Gastroesophageal sphincter (tissue), 4 donors: Measurements from ENCODE around the gene EME2. TPM values are rescaled to one million over a fixed set of nuclear protein-coding genes. Genes with fewer than 3 reads are reported as not detected.

ENCODE experiments used
- ATAC-seq: fragments of 150-250 bp; one replicate; pipeline ENCODE4 v1.9.1; 2016; ENCODE audit warnings: mild to moderate bottlenecking, moderate library complexity
- H3K27ac ChIP-seq, 4 donors: fragments of 200-600 bp; sonication (generic) in 3 of 4; 1 replicate in 3 of 4; 2 replicates in 1 of 4; pipeline ENCODE4 v1.5.1; 2016 to 2019
- H3K27me3 ChIP-seq: fragments of 200-600 bp; sonication (generic); one replicate; pipeline ENCODE4 v1.5.1; 2019
- H3K36me3 ChIP-seq, 2 donors: fragments of 200-600 bp; sonication (generic); one replicate each; pipeline ENCODE4 v1.5.1; 2019; ENCODE audit warnings: control low read depth in 1 of 2
- H3K4me1 ChIP-seq, 3 donors: fragments of 200-600 bp; sonication (generic); 1 replicate in 2 of 3; 2 replicates in 1 of 3; pipeline ENCODE4 v1.5.1; 2016 to 2019; ENCODE audit warnings: control low read depth in 2 of 3
- H3K4me3 ChIP-seq, 2 donors: fragments of 200-600 bp; sonication (generic); one replicate each; pipeline ENCODE4 v1.5.1; 2019; ENCODE audit warnings: mild to moderate bottlenecking in 1 of 2, moderate library complexity in 1 of 2
- H3K9me3 ChIP-seq, 3 donors: fragments of 200-600 bp; sonication (generic); one replicate each; pipeline ENCODE4 v1.5.1; 2017 to 2019; ENCODE audit warnings: control low read depth in 2 of 3
- EP300 ChIP-seq: sonication (generic); formaldehyde crosslinking; IDR thresholded peaks from one replicate; pipeline ENCODE4 v1.6.1; 2017; ENCODE audit warnings: antibody characterized with exemption, mild to moderate bottlenecking
- POLR2A ChIP-seq, 2 donors: fragments of 450-650 bp; IDR thresholded peaks; one replicate each; pipeline ENCODE4 v1.6.1; 2017; ENCODE audit warnings: antibody characterized with exemption in 2 of 2, mild to moderate bottlenecking in 2 of 2, moderate library complexity in 1 of 2
- POLR2AphosphoS5 ChIP-seq: sonication (generic); formaldehyde crosslinking; IDR thresholded peaks from one replicate; pipeline ENCODE4 v1.6.1; 2017; ENCODE audit warnings: antibody characterized with exemption
- WGBS, 2 donors: methylation state at CpG; one replicate each; pipeline ENCODE4 v1.1.5; 2018; ENCODE audit warnings: low coverage in 1 of 2; 5-methylcytosine and 5-hydroxymethylcytosine counted together
- total RNA-seq, 4 donors: library from RNA; depleted of rRNA; stranded (reverse); fragments of >200 nt; gene quantifications; one replicate each; pipeline ENCODE4 v1.1.0, GENCODE V29; 2016
- TF ChIP-seq, protein P1 (sequence below), 4 experiments: fragments of 200-600 bp in 2 of 4; fragments of 450-650 bp in 2 of 4; sonication (generic) in 1 of 4; IDR thresholded peaks; one replicate each; pipeline ENCODE4 v1.5.1; 2017 to 2019; ENCODE audit warnings: antibody characterized with exemption in 4 of 4, mild to moderate bottlenecking in 2 of 4, moderate library complexity in 2 of 4

EME2 gene
- total RNA-seq, 4 donors from 2014 or later, result 4.6 to 20.4 (median 7.7) TPM

DNA sequence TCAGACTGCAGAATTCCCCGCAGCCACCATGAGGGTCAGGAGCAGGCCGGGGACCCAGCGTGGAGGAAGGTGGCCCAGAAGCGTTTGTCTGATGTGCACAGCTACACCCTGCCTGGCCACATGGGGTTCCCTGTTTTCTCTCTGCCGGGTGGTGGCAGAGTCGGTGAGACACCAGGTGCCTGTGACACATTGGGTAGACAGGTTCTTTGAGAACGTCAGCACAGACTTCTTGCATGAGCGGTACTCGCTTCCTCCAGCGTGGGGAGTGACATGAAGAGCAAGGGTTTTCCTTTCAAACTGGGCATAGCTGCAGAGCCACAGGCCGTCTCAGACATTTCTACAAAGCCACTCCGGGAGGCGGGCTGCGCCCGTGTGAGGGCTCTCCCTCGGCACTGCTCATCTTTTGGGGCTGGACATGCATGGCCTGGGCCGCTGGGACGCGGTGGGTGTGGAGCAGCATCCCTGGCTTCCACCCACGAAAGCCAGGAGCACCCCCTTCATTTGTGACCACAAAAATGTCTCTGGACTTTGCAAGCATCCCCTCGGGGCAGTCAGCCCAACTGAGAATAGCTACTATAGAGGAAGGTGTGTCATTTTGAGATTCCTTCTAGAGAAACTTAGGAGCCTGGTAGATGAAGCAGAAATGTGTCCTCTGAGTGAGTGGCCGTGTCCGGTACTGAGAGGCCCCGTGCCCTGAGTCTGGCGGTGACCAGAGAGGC, 27.3 kb upstream of the EME2 start:
- Histone ChIP-seq H3K4me3 (no peak overlapping the region), H3K27ac (no peak overlapping the region), H3K27me3 (no peaks in the 10 kb centered on the region), H3K36me3 (peaks cover 0 to 98% of the 10 kb centered on the region in 2 donors), H3K4me1 (no peaks in the 10 kb centered on the region), H3K9me3 (no peaks in the 10 kb centered on the region)
- WGBS, 2 donors, result 33% methylated on average over 1 of the region's 25 CpGs; no CpG with 5 or more reads in 1 of the 2 donors
- TF ChIP-seq POLR2A (IDR thresholded peaks at IDR 0.05) (no peak), EP300 (no peak), POLR2AphosphoS5 (no peak)
- TF ChIP-seq, protein P1, sequence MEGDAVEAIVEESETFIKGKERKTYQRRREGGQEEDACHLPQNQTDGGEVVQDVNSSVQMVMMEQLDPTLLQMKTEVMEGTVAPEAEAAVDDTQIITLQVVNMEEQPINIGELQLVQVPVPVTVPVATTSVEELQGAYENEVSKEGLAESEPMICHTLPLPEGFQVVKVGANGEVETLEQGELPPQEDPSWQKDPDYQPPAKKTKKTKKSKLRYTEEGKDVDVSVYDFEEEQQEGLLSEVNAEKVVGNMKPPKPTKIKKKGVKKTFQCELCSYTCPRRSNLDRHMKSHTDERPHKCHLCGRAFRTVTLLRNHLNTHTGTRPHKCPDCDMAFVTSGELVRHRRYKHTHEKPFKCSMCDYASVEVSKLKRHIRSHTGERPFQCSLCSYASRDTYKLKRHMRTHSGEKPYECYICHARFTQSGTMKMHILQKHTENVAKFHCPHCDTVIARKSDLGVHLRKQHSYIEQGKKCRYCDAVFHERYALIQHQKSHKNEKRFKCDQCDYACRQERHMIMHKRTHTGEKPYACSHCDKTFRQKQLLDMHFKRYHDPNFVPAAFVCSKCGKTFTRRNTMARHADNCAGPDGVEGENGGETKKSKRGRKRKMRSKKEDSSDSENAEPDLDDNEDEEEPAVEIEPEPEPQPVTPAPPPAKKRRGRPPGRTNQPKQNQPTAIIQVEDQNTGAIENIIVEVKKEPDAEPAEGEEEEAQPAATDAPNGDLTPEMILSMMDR (IDR thresholded peaks at IDR 0.05), result no peak
- ATAC-seq, result no peak

GRCh38 chr16:1745900-1746692, 26.5 kb upstream of the EME2 start:
- Histone ChIP-seq H3K36me3 (peaks cover 0 to 98% of the 10 kb centered on the region in 2 donors), H3K27ac (no peak overlapping the region), H3K4me3 (no peak overlapping the region), H3K9me3 (no peaks in the 10 kb centered on the region), H3K4me1 (no peaks in the 10 kb centered on the region), H3K27me3 (no peaks in the 10 kb centered on the region)
- ATAC-seq, result no peak
- TF ChIP-seq POLR2AphosphoS5 (no peak), POLR2A (IDR thresholded peaks at IDR 0.05) (no peak), EP300 (no peak)
- TF ChIP-seq, protein P1 (IDR thresholded peaks at IDR 0.05), result no peak
- WGBS, 2 donors, result 91 to 100% methylated on average over 1 to 6 of the region's 29 CpGs

GRCh38 chr16:1746693-1747195, 25.9 kb upstream of the EME2 start:
- no peaks in the 10 kb centered on the region for H3K27me3 ChIP-seq
- 73 to 80% methylated on average over 1 to 3 of the region's 31 CpGs for WGBS, 2 donors
- H3K27ac ChIP-seq, result no peak overlapping the region
- no peak for ATAC-seq
- no peak for TF ChIP-seq POLR2A (IDR thresholded peaks at IDR 0.05)
- H3K4me1 ChIP-seq, result no peaks in the 10 kb centered on the region
- H3K36me3 ChIP-seq, result peaks cover 0 to 98% of the 10 kb centered on the region in 2 donors
- no peaks in the 10 kb centered on the region for H3K9me3 ChIP-seq
- no peak overlapping the region for H3K4me3 ChIP-seq

- 80% methylated on average over 4 of the region's 11 CpGs; no CpG with 5 or more reads in 1 of the 2 donors for WGBS, 2 donors
- H3K36me3 ChIP-seq, result peaks cover 0 to 100% of the 10 kb centered on the region in 2 donors
These were observed 24.7 kb upstream of the EME2 start for GRCh38 chr16:1747934-1748333.

More at GRCh38 chr16:1747934-1748333, 24.7 kb upstream of the EME2 start:
- no peak for TF ChIP-seq POLR2AphosphoS5
- no peak for TF ChIP-seq POLR2A (IDR thresholded peaks at IDR 0.05)
- TF ChIP-seq EP300, result no peak
- TF ChIP-seq, protein P1 (IDR thresholded peaks at IDR 0.05), result no peak
- H3K27ac ChIP-seq, result no peak overlapping the region
- no peaks in the 10 kb centered on the region for H3K4me1 ChIP-seq
- H3K9me3 ChIP-seq, result no peaks in the 10 kb centered on the region
- ATAC-seq, result no peak
- H3K27me3 ChIP-seq, result no peaks in the 10 kb centered on the region
- no peak overlapping the region for H3K4me3 ChIP-seq
